GM23338 (cell line): ENCODE measurements around the gene NFATC1. TPM values are rescaled to one million over a fixed set of nuclear protein-coding genes. Genes with fewer than 3 reads are reported as not detected.

Experiments used
- ATAC-seq: fragments of 200-7000 bp; cut with Tn5 transposase; 3 replicates; pipeline ENCODE4 v1.9.1; 2020
- DNase-seq: peaks from one replicate; pipeline ENCODE4 v3.0.0-alpha.2; 2015; ENCODE audit warnings: low spot score
- H2AFZ ChIP-seq: fragments of 200-600 bp; sonication (generic); 2 replicates; pipeline ENCODE4 v1.8.0; 2016; ENCODE audit warnings: antibody characterized with exemption, mild to moderate bottlenecking, moderate library complexity
- H3F3A ChIP-seq: fragments of 200-600 bp; sonication (generic); replicated peaks from 2 replicates; pipeline ENCODE4 v1.8.0; 2017; ENCODE audit warnings: antibody characterized with exemption, mixed run types, low read depth
- H3K27ac ChIP-seq: fragments of 200-600 bp; sonication (generic); 2 replicates; pipeline ENCODE4 v1.6.1; 2016; ENCODE audit warnings: low read depth
- H3K27me3 ChIP-seq: fragments of 200-600 bp; sonication (generic); 2 replicates; pipeline ENCODE4 v1.8.0; 2016; ENCODE audit warnings: mild to moderate bottlenecking, mixed run types, moderate library complexity; ENCODE audit not compliant: insufficient read depth
- H3K36me3 ChIP-seq: fragments of 200-600 bp; sonication (generic); 2 replicates; pipeline ENCODE4 v1.8.0; 2016; ENCODE audit warnings: mild to moderate bottlenecking; ENCODE audit not compliant: insufficient read depth
- H3K4me1 ChIP-seq: fragments of 200-600 bp; sonication (generic); 2 replicates; pipeline ENCODE4 v1.8.0; 2016; ENCODE audit warnings: mild to moderate bottlenecking, moderate library complexity; ENCODE audit not compliant: insufficient read depth
- H3K4me2 ChIP-seq: fragments of 200-600 bp; sonication (generic); 2 replicates; pipeline ENCODE4 v1.7.1; 2017; ENCODE audit warnings: mixed run types
- H3K4me3 ChIP-seq: fragments of 200-600 bp; sonication (generic); 2 replicates; pipeline ENCODE4 v1.6.1; 2016; ENCODE audit warnings: mixed run types
- H3K79me2 ChIP-seq: fragments of 200-600 bp; sonication (generic); replicated peaks from 2 replicates; pipeline ENCODE4 v1.8.0; 2017; ENCODE audit warnings: mild to moderate bottlenecking; ENCODE audit not compliant: insufficient read depth
- H3K9me2 ChIP-seq: fragments of 200-600 bp; sonication (generic); 2 replicates; pipeline ENCODE4 v1.8.0; 2017; ENCODE audit not compliant: insufficient read depth
- H4K20me1 ChIP-seq: fragments of 200-600 bp; sonication (generic); replicated peaks from 2 replicates; pipeline ENCODE4 v1.8.0; 2017; ENCODE audit warnings: mild to moderate bottlenecking; ENCODE audit not compliant: insufficient read depth
- H3K27ac Mint-ChIP-seq: 2 replicates; pipeline ENCODE4 v1.8.0; 2020; ENCODE audit warnings: inconsistent platforms, mild to moderate bottlenecking, moderate library complexity, mixed read lengths
- H3K27me3 Mint-ChIP-seq: 3 replicates; pipeline ENCODE4 v1.8.0; 2022; ENCODE audit warnings: low read depth, mild to moderate bottlenecking, moderate library complexity, mixed read lengths, inconsistent platforms; ENCODE audit not compliant: insufficient read depth, poor library complexity
- H3K36me3 Mint-ChIP-seq: 3 replicates; pipeline ENCODE4 v1.8.0; 2021; ENCODE audit warnings: low read depth, mild to moderate bottlenecking, inconsistent platforms, moderate library complexity, mixed read lengths
- H3K4me1 Mint-ChIP-seq: 3 replicates; pipeline ENCODE4 v1.8.0; 2020; ENCODE audit warnings: mild to moderate bottlenecking, inconsistent platforms, mixed read lengths
- H3K4me3 Mint-ChIP-seq: 3 replicates; pipeline ENCODE4 v1.8.0; 2021; ENCODE audit warnings: moderate library complexity, mild to moderate bottlenecking, inconsistent platforms, mixed read lengths
- H3K9me3 Mint-ChIP-seq: 3 replicates; pipeline ENCODE4 v1.8.0; 2020; ENCODE audit warnings: moderate library complexity, mild to moderate bottlenecking, inconsistent platforms, mixed read lengths
- CREB1 ChIP-seq: fragments of 250-450 bp; sonication (Bioruptor Pico); IDR thresholded peaks from 2 replicates; pipeline ENCODE4 v1.5.0; 2020; ENCODE audit warnings: low read depth, mild to moderate bottlenecking, moderate library complexity
- CTCF ChIP-seq, 2 experiments: fragments of 200-600 bp in 1 of 2; sonication (generic) in 1 of 2; conservative IDR thresholded peaks; 2 replicates each; pipeline versions ENCODE4 v1.5.1 to v1.6.1; 2016 to 2017; ENCODE audit warnings: antibody characterized with exemption in 2 of 2, low read depth in 2 of 2, mild to moderate bottlenecking in 2 of 2, moderate library complexity in 1 of 2
- ETS1 ChIP-seq: IDR thresholded peaks from 2 replicates; pipeline ENCODE4 v1.6.1; 2016; ENCODE audit warnings: antibody characterized with exemption
- EZH2 ChIP-seq: fragments of 200-600 bp; sonication (generic); IDR thresholded peaks from one replicate; pipeline ENCODE4 v1.8.0; 2017; ENCODE audit warnings: antibody characterized with exemption, mild to moderate bottlenecking, low read depth; ENCODE audit not compliant: unreplicated experiment
- EZH2phosphoT487 ChIP-seq: fragments of 200-600 bp; sonication (generic); IDR thresholded peaks from one replicate; pipeline ENCODE4 v1.8.1; 2018; ENCODE audit warnings: antibody characterized with exemption; ENCODE audit not compliant: unreplicated experiment
- JUNB ChIP-seq: IDR thresholded peaks from one replicate; pipeline ENCODE4 v1.6.1; 2016; ENCODE audit warnings: antibody characterized with exemption; ENCODE audit not compliant: unreplicated experiment
- NANOG ChIP-seq: IDR thresholded peaks from 2 replicates; pipeline ENCODE4 v1.6.1; 2016; ENCODE audit warnings: antibody characterized with exemption, borderline replicate concordance
- POLR2AphosphoS5 ChIP-seq: IDR thresholded peaks from 2 replicates; pipeline ENCODE4 v1.6.1; 2016; ENCODE audit warnings: antibody characterized with exemption, low read depth
- REST ChIP-seq: IDR thresholded peaks from one replicate; pipeline ENCODE4 v1.6.1; 2018; ENCODE audit warnings: antibody characterized with exemption; ENCODE audit not compliant: unreplicated experiment
- STAT1 ChIP-seq: IDR thresholded peaks from one replicate; pipeline ENCODE4 v1.6.1; 2016; ENCODE audit warnings: antibody characterized with exemption; ENCODE audit not compliant: unreplicated experiment
- ZNF114 ChIP-seq: fragments of 250-450 bp; sonication (Bioruptor Pico); IDR thresholded peaks from 2 replicates; pipeline ENCODE4 v1.5.0; 2020; ENCODE audit warnings: mild to moderate bottlenecking, moderate library complexity
- ZNF331 ChIP-seq: fragments of 250-450 bp; sonication (Bioruptor Pico); IDR thresholded peaks from 2 replicates; pipeline ENCODE4 v1.5.0; 2020; ENCODE audit warnings: low read depth, mild to moderate bottlenecking, moderate library complexity
- ZNF462 ChIP-seq: fragments of 250-450 bp; sonication (Bioruptor Pico); IDR thresholded peaks from 2 replicates; pipeline ENCODE4 v1.5.0; 2020; ENCODE audit warnings: mild to moderate bottlenecking, moderate library complexity
- polyA plus RNA-seq: library from polyadenylated mRNA; unstranded; fragments of >200 nt; fragmentation: Nextera tagmentation; extraction: Ambion mirVana; gene quantifications from 2 replicates; pipeline ENCODE4 v1.2.1, GENCODE V29; 2016
- total RNA-seq: library from RNA; depleted of rRNA; stranded (reverse); fragments of >200 nt; shearing (Covaris generic); gene quantifications from 2 replicates; pipeline ENCODE4 v1.2.3, GENCODE V29; 2014

The NFATC1 gene
- total and polyA plus RNA-seq, 2 experiments from 2014 or later = 3.9 to 6.4 TPM

- no peaks in the 10 kb centered on the region for H3F3A ChIP-seq
- H3K4me1 Mint-ChIP-seq = no peaks in the 10 kb centered on the region
- TF ChIP-seq CTCF (conservative IDR thresholded peaks at IDR 0.05; ENCODE audit: low read depth in 2 of 2) (no peak), ZNF114 (CRISPR knock-in tag) (no peak), ZNF331 (CRISPR knock-in tag) (no peak), CREB1 (no peak), EZH2 (no peak), EZH2phosphoT487 (no peak), ETS1 (no peak), NANOG (no peak), REST (no peak), STAT1 (no peak), JUNB (no peak), ZNF462 (CRISPR knock-in tag) (no peak), POLR2AphosphoS5 (no peak)
- H3K4me3 ChIP-seq = no peak overlapping the region
- H3K36me3 Mint-ChIP-seq = no peaks in the 10 kb centered on the region; the same call in 1 of the 3 replicates
- peaks cover 3% of the 10 kb centered on the region for H3K27me3 Mint-ChIP-seq
- H3K36me3 ChIP-seq = no peaks in the 10 kb centered on the region
- DNase-seq = no peak
- H3K27me3 ChIP-seq = no peaks in the 10 kb centered on the region
- no peak overlapping the region for H3K27ac ChIP-seq
- H2AFZ ChIP-seq = no peak overlapping the region
- H3K9me2 ChIP-seq = no peaks in the 10 kb centered on the region
- no peaks in the 10 kb centered on the region for H3K4me1 ChIP-seq
- no peak overlapping the region for H3K27ac Mint-ChIP-seq
- no peaks in the 10 kb centered on the region for H3K9me3 Mint-ChIP-seq
- no peaks in the 10 kb centered on the region for H3K79me2 ChIP-seq
- H3K4me3 Mint-ChIP-seq = no peak overlapping the region
- no peak overlapping the region for H3K4me2 ChIP-seq
- ATAC-seq = no peak
- no peaks in the 10 kb centered on the region for H4K20me1 ChIP-seq
These were observed 24.1 kb upstream of the NFATC1 start for GRCh38 chr18:79371561-79372121.
